CD8-positive, alpha-beta memory T cell (primary cell): Measurements from ENCODE around the gene RRBP1. TPM values are rescaled to one million over a fixed set of nuclear protein-coding genes. Genes with fewer than 3 reads are reported as not detected.

Experiments used
- CTCF ChIA-PET: fragments of 350-600 bp; sonication (Branson Sonifier 250); formaldehyde crosslinking; loops from one replicate; lab custom pipeline; 2021; ENCODE audit warnings: antibody characterized with exemption; lab: Charles Lee
- POLR2A ChIA-PET: fragments of 350-600 bp; sonication (Branson Sonifier 250); formaldehyde crosslinking; loops from one replicate; lab custom pipeline; 2021; ENCODE audit warnings: antibody characterized with exemption; lab: Charles Lee
- DNase-seq, 5 donors: peaks; one replicate each; pipeline versions ENCODE4 v3.0.0 to v3.0.0-alpha.2; 2020 to 2022; ENCODE audit warnings: mixed read lengths in 1 of 5
- H3K27ac ChIP-seq: one replicate; pipeline ENCODE4 v1.7.0; 2013; ENCODE audit warnings: low read depth, mild to moderate bottlenecking, low read length, moderate library complexity
- H3K27me3 ChIP-seq: 2 replicates; pipeline ENCODE4 v1.7.0; 2013; ENCODE audit warnings: low read length, mild to moderate bottlenecking; ENCODE audit not compliant: insufficient read depth, poor library complexity, severe bottlenecking
- H3K36me3 ChIP-seq: 2 replicates; pipeline ENCODE4 v1.7.0; 2013; ENCODE audit warnings: mild to moderate bottlenecking, low read length, moderate library complexity; ENCODE audit not compliant: insufficient read depth
- H3K4me1 ChIP-seq: 2 replicates; pipeline ENCODE4 v1.7.0; 2013; ENCODE audit warnings: mild to moderate bottlenecking, low read length, moderate library complexity; ENCODE audit not compliant: insufficient read depth
- H3K4me3 ChIP-seq: 2 replicates; pipeline ENCODE4 v1.7.0; 2013; ENCODE audit warnings: mild to moderate bottlenecking, low read length
- H3K9me3 ChIP-seq: 2 replicates; pipeline ENCODE4 v1.7.0; 2013; ENCODE audit warnings: mild to moderate bottlenecking, low read length
- H3K27ac Mint-ChIP-seq, 8 donors: one replicate each; pipeline ENCODE4 v1.8.0; 2020 to 2021; ENCODE audit warnings: mixed read lengths in 8 of 8, mild to moderate bottlenecking in 6 of 8, inconsistent platforms in 3 of 8, moderate library complexity in 3 of 8
- H3K27me3 Mint-ChIP-seq, 2 donors: one replicate each; pipeline ENCODE4 v1.8.0; 2020 to 2021; ENCODE audit warnings: mixed read lengths in 2 of 2, mild to moderate bottlenecking in 1 of 2, moderate library complexity in 1 of 2
- H3K36me3 Mint-ChIP-seq, 3 donors: one replicate each; pipeline ENCODE4 v1.8.0; 2020 to 2021; ENCODE audit warnings: mixed read lengths in 3 of 3, inconsistent platforms in 1 of 3, mild to moderate bottlenecking in 1 of 3
- H3K4me1 Mint-ChIP-seq, 3 donors: one replicate each; pipeline ENCODE4 v1.8.0; 2020 to 2021; ENCODE audit warnings: mixed read lengths in 3 of 3, inconsistent platforms in 1 of 3, mild to moderate bottlenecking in 1 of 3
- H3K4me3 Mint-ChIP-seq, 7 donors: one replicate each; pipeline ENCODE4 v1.8.0; 2020 to 2021; ENCODE audit warnings: mixed read lengths in 7 of 7, mild to moderate bottlenecking in 6 of 7, moderate library complexity in 4 of 7, inconsistent platforms in 2 of 7
- H3K9me3 Mint-ChIP-seq, 5 donors: one replicate each; pipeline ENCODE4 v1.8.0; 2020 to 2022; ENCODE audit warnings: mixed read lengths in 5 of 5, mild to moderate bottlenecking in 3 of 5, moderate library complexity in 2 of 5, inconsistent platforms in 1 of 5
- polyA plus RNA-seq: library from polyadenylated mRNA; unstranded; fragments of 300-500 nt; fragmentation: Illumina TruSeq; gene quantifications from one replicate; pipeline ENCODE4 v1.2.3, GENCODE V29; 2021
- total RNA-seq, 2 experiments: library from RNA; stranded (reverse); gene quantifications; one replicate each; pipeline ENCODE4 v1.2.3, GENCODE V29; 2021

Gene RRBP1
- total and polyA plus RNA-seq, 3 experiments from 2014 or later: 17.4 to 25.3 (median 22.8) TPM

GRCh38 chr20:17576215-17576614 lies 105.8 kb downstream of the RRBP1 start:
- ChIA-PET CTCF (interaction anchor here (0.8 kb wide), 1 partner anchor 106 kb away, joined by 3 read pairs; the partner anchor contains the start of gene RRBP1), POLR2A (no interaction called here)

GRCh38 chr20:17573463-17573862 lies 108.6 kb downstream of the RRBP1 start:
- POLR2A ChIA-PET: no interaction called here
- Mint-ChIP-seq H3K27ac (peak overlapping the region in 1 of 8 donors; percentile 64), H3K9me3 (no peaks in the 10 kb centered on the region), H3K36me3 (peaks cover 0 to 16% (median 0%) of the 10 kb centered on the region in 3 donors), H3K4me3 (peak overlapping the region in 1 of 7 donors; percentile 51), H3K4me1 (peaks cover 31 to 59% (median 38%) of the 10 kb centered on the region in 3 donors), H3K27me3 (peaks cover 0 to 2% of the 10 kb centered on the region in 2 donors)
- peaks cover 12% of the 10 kb centered on the region for H3K4me1 ChIP-seq
- DNase-seq: no peak
- H3K27me3 ChIP-seq: no peaks in the 10 kb centered on the region
- H3K9me3 ChIP-seq: no peaks in the 10 kb centered on the region
- no peak overlapping the region for H3K4me3 ChIP-seq
- CTCF ChIA-PET: interaction anchor here (1.2 to 1.7 kb wide), 2 partner anchors 45 to 108 kb away, joined by 3 read pairs; no protein-coding TSS in a partner anchor
- H3K36me3 ChIP-seq: no peaks in the 10 kb centered on the region
- no peak overlapping the region for H3K27ac ChIP-seq

More at GRCh38 chr20:17576215-17576614, 105.8 kb downstream of the RRBP1 start:
- Mint-ChIP-seq H3K9me3 (no peaks in the 10 kb centered on the region), H3K27me3 (no peaks in the 10 kb centered on the region), H3K36me3 (peaks cover 0 to 10% (median 0%) of the 10 kb centered on the region in 3 donors), H3K4me3 (no peak overlapping the region), H3K4me1 (peaks cover 41 to 65% (median 54%) of the 10 kb centered on the region in 3 donors), H3K27ac (no peak overlapping the region)
- Histone ChIP-seq H3K36me3 (no peaks in the 10 kb centered on the region), H3K4me1 (peaks cover 6% of the 10 kb centered on the region), H3K4me3 (no peak overlapping the region), H3K27ac (no peak overlapping the region), H3K27me3 (no peaks in the 10 kb centered on the region), H3K9me3 (no peaks in the 10 kb centered on the region)
- DNase-seq: no peak

- Histone ChIP-seq H3K27me3 (no peaks in the 10 kb centered on the region), H3K4me3 (no peak overlapping the region), H3K36me3 (no peaks in the 10 kb centered on the region), H3K27ac (no peak overlapping the region), H3K4me1 (peaks cover 12% of the 10 kb centered on the region), H3K9me3 (no peaks in the 10 kb centered on the region)
- H3K27ac Mint-ChIP-seq: peak overlapping the region in 4 of 8 donors; percentile 6 to 92 (median 25)
- peak overlapping the region in 4 of 7 donors; percentile 1 to 95 (median 32) for H3K4me3 Mint-ChIP-seq
- peaks cover 0 to 16% (median 0%) of the 10 kb centered on the region in 3 donors for H3K36me3 Mint-ChIP-seq
- CTCF ChIA-PET: interaction anchor here (1.2 to 2.6 kb wide), 4 partner anchors 41 to 110 kb away, joined by 3 to 15 read pairs (median 5); partner anchors contain the start of genes BFSP1 and RRBP1
- H3K4me1 Mint-ChIP-seq: peaks cover 31 to 57% (median 38%) of the 10 kb centered on the region in 3 donors
- no peak for DNase-seq
- H3K9me3 Mint-ChIP-seq: no peaks in the 10 kb centered on the region
- H3K27me3 Mint-ChIP-seq: peaks cover 0 to 2% of the 10 kb centered on the region in 2 donors
- POLR2A ChIA-PET: interaction anchor here (2.6 kb wide), 1 partner anchor 110 kb away, joined by 17 read pairs; the partner anchor contains the start of gene RRBP1
These were observed 109.9 kb downstream of the RRBP1 start for GRCh38 chr20:17572034-17572638.

- no peaks in the 10 kb centered on the region for H3K27me3 ChIP-seq
- Mint-ChIP-seq H3K27me3 (peaks cover 0 to 2% of the 10 kb centered on the region in 2 donors), H3K27ac (peak overlapping the region; percentile 81 to 97 (median 92)), H3K4me1 (peaks cover 31 to 53% (median 36%) of the 10 kb centered on the region in 3 donors), H3K36me3 (peaks cover 0 to 15% (median 0%) of the 10 kb centered on the region in 3 donors), H3K9me3 (no peaks in the 10 kb centered on the region), H3K4me3 (peak overlapping the region; percentile 88 to 97 (median 94))
- no peaks in the 10 kb centered on the region for H3K36me3 ChIP-seq
- CTCF ChIA-PET: interaction anchor here (0.7 to 2.6 kb wide), 15 partner anchors 19 to 995 kb away, joined by 3 to 15 read pairs (median 3); partner anchors contain the start of genes BFSP1 and RRBP1
- POLR2A ChIA-PET: interaction anchor here (0.9 to 2.6 kb wide), 4 partner anchors 39 to 111 kb away, joined by 3 to 17 read pairs (median 6); partner anchors contain the start of genes BFSP1 and RRBP1
- H3K4me3 ChIP-seq: peak overlapping the region; percentile 75
- no peak for DNase-seq
- H3K27ac ChIP-seq: no peak overlapping the region
- peaks cover 12% of the 10 kb centered on the region for H3K4me1 ChIP-seq
- H3K9me3 ChIP-seq: no peaks in the 10 kb centered on the region
These were observed 110.9 kb downstream of the RRBP1 start for GRCh38 chr20:17571153-17571527.

GRCh38 chr20:17570347-17571152 lies 111.5 kb downstream of the RRBP1 start:
- Histone ChIP-seq H3K36me3 (no peaks in the 10 kb centered on the region), H3K4me1 (peaks cover 12% of the 10 kb centered on the region), H3K27ac (peak overlapping the region; percentile 84), H3K4me3 (peak overlapping the region; percentile 75), H3K27me3 (no peaks in the 10 kb centered on the region), H3K9me3 (no peaks in the 10 kb centered on the region)
- H3K27me3 Mint-ChIP-seq: peaks cover 0 to 2% of the 10 kb centered on the region in 2 donors
- no peaks in the 10 kb centered on the region for H3K9me3 Mint-ChIP-seq
- H3K4me1 Mint-ChIP-seq: peaks cover 31 to 48% (median 31%) of the 10 kb centered on the region in 3 donors
- POLR2A ChIA-PET: interaction anchor here (0.6 to 2.6 kb wide), 5 partner anchors 39 to 112 kb away, joined by 3 to 17 read pairs (median 5); partner anchors contain the start of genes BFSP1 and RRBP1
- peak in 4 of 5 donors; percentile 4 to 52 (median 28) for DNase-seq
- peaks cover 0 to 10% (median 0%) of the 10 kb centered on the region in 3 donors for H3K36me3 Mint-ChIP-seq
- H3K4me3 Mint-ChIP-seq: peak overlapping the region; percentile 88 to 97 (median 94)
- CTCF ChIA-PET: interaction anchor here (0.7 to 2.6 kb wide), 21 partner anchors 9 to 996 kb away, joined by 3 to 15 read pairs (median 3); partner anchors contain the start of genes BFSP1, KAT14, PET117 and RRBP1
- H3K27ac Mint-ChIP-seq: peak overlapping the region; percentile 81 to 97 (median 92)

- H3K27ac ChIP-seq: peak within 1 kb of the TSS; percentile 84
- ChIA-PET POLR2A (interaction anchor here (0.6 to 2.6 kb wide), 5 partner anchors 41 to 397 kb away, joined by 3 to 17 read pairs (median 5); partner anchors contain the start of gene RRBP1), CTCF (interaction anchor here (0.7 to 2.6 kb wide), 13 partner anchors 10 to 997 kb away, joined by 3 to 15 read pairs (median 4); partner anchors contain the start of genes KAT14, PET117 and RRBP1)
- H3K9me3 Mint-ChIP-seq: no peaks in the 10 kb centered on the region
- peak within 1 kb of the TSS; percentile 75 for H3K4me3 ChIP-seq
- peaks cover 2 to 6% of the 10 kb centered on the region in 2 donors for H3K27me3 Mint-ChIP-seq
- peaks cover 12% of the 10 kb centered on the region for H3K4me1 ChIP-seq
- H3K4me1 Mint-ChIP-seq: peaks cover 28 to 48% (median 31%) of the 10 kb centered on the region in 3 donors
- no peaks in the 10 kb centered on the region for H3K27me3 ChIP-seq
- peaks cover 0 to 10% (median 0%) of the 10 kb centered on the region in 3 donors for H3K36me3 Mint-ChIP-seq
- peak within 1 kb of the TSS; percentile 88 to 97 (median 94) for H3K4me3 Mint-ChIP-seq
- peak; percentile 82 to 91 (median 89) for DNase-seq
- peak within 1 kb of the TSS; percentile 92 to 97 (median 94) for H3K27ac Mint-ChIP-seq
- H3K36me3 ChIP-seq: no peaks in the 10 kb centered on the region
- no peaks in the 10 kb centered on the region for H3K9me3 ChIP-seq
These were observed 112.3 kb downstream of the RRBP1 start, which contains the start of gene DSTN for GRCh38 chr20:17569616-17570346. DSTN (plus strand) TSS chr20:17570075; CDS start chr20:17570209, 134 bp downstream.
